ENCODE data around the gene ITPR1.
A peak's percentile ranks its signal among the peaks of the same experiment; 100 is the strongest.

The ITPR1 gene

GRCh38 chr3:4458961-4459360, 34.2 kb upstream of the ITPR1 start:
- ChIA-PET CTCF (no interaction called here), POLR2A (ENCODE audit: low non-redundant PET) (no interaction called here)
- TF ChIP-seq, protein P1, sequence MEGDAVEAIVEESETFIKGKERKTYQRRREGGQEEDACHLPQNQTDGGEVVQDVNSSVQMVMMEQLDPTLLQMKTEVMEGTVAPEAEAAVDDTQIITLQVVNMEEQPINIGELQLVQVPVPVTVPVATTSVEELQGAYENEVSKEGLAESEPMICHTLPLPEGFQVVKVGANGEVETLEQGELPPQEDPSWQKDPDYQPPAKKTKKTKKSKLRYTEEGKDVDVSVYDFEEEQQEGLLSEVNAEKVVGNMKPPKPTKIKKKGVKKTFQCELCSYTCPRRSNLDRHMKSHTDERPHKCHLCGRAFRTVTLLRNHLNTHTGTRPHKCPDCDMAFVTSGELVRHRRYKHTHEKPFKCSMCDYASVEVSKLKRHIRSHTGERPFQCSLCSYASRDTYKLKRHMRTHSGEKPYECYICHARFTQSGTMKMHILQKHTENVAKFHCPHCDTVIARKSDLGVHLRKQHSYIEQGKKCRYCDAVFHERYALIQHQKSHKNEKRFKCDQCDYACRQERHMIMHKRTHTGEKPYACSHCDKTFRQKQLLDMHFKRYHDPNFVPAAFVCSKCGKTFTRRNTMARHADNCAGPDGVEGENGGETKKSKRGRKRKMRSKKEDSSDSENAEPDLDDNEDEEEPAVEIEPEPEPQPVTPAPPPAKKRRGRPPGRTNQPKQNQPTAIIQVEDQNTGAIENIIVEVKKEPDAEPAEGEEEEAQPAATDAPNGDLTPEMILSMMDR (conservative IDR thresholded peaks at IDR 0.05; ENCODE audit: low read depth) = no peak
- no peak for DNase-seq (ENCODE audit: low spot score)
- H3K27ac ChIP-seq = no peak overlapping the region

- TF ChIP-seq, protein P1 (conservative IDR thresholded peaks at IDR 0.05; ENCODE audit: low read depth) = no peak
- ChIA-PET CTCF (no interaction called here), POLR2A (ENCODE audit: low non-redundant PET) (no interaction called here)
- no peak for DNase-seq (ENCODE audit: low spot score)
- no peak overlapping the region for H3K27ac ChIP-seq
Observed at GRCh38 chr3:4460334-4460733, 32.8 kb upstream of the ITPR1 start.

GRCh38 chr3:4461468-4462090, 31.6 kb upstream of the ITPR1 start:
- ChIA-PET CTCF (no interaction called here), POLR2A (ENCODE audit: low non-redundant PET) (interaction anchor here (0.5 to 0.7 kb wide), 2 partner anchors 17 to 125 kb away, joined by 3 read pairs; no protein-coding TSS in a partner anchor)
- no peak for DNase-seq (ENCODE audit: low spot score)
- TF ChIP-seq, protein P1 (conservative IDR thresholded peaks at IDR 0.05; ENCODE audit: low read depth) = no peak
- H3K27ac ChIP-seq = no peak overlapping the region

- no peak overlapping the region for H3K27ac ChIP-seq
- DNase-seq (ENCODE audit: low spot score) = no peak
- ChIA-PET POLR2A (ENCODE audit: low non-redundant PET) (interaction anchor here (0.5 kb wide), 1 partner anchor 31 kb away, joined by 7 read pairs; no protein-coding TSS in a partner anchor), CTCF (interaction anchor here (0.6 kb wide), 1 partner anchor 136 kb away, joined by 5 read pairs; no protein-coding TSS in a partner anchor)
- TF ChIP-seq, protein P1 (conservative IDR thresholded peaks at IDR 0.05; ENCODE audit: low read depth) = no peak
Observed at GRCh38 chr3:4462369-4463040, 30.6 kb upstream of the ITPR1 start.

DNA sequence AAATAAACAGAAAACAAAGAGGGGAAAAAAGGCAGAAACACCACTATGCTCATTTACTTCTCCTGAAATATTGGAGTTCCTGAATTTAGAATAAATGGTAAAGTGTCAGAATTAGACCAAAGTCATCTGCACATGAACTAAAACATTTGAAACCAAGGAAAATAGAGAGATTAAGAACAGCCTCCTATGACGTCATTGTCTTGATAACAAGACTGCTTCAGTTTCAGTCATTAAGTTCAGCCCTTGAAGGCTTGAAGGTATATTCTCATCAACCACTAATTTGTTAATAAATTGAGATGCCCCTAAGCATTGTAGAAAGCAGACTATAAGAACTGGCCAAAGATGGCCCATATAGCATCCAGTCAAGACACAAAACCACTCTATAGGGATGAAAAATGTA, 28.6 kb upstream of the ITPR1 start:
- ChIA-PET POLR2A (ENCODE audit: low non-redundant PET) (no interaction called here), CTCF (no interaction called here)
- no peak overlapping the region for H3K27ac ChIP-seq
- no peak for DNase-seq (ENCODE audit: low spot score)
- TF ChIP-seq, protein P1 (conservative IDR thresholded peaks at IDR 0.05; ENCODE audit: low read depth) = no peak

- POLR2A ChIA-PET (ENCODE audit: low non-redundant PET) = interaction anchor here (0.5 to 0.6 kb wide), 2 partner anchors 15 to 26 kb away, joined by 3 to 4 read pairs; partner anchors contain the start of gene ITPR1
- peak; percentile 87 for DNase-seq (ENCODE audit: low spot score)
- CTCF ChIA-PET = interaction anchor here (1.0 kb wide), 1 partner anchor 116 kb away, joined by 3 read pairs; no protein-coding TSS in a partner anchor
- TF ChIP-seq, protein P1 (conservative IDR thresholded peaks at IDR 0.05; ENCODE audit: low read depth) = no peak
- peak within 1 kb of the TSS; percentile 66 for H3K27ac ChIP-seq
Observed at GRCh38 chr3:4466741-4467521, 26.2 kb upstream of the ITPR1 start, which contains the start of gene SUMF1. TSS of gene SUMF1 (minus strand) at chr3:4467269. CDS start at chr3:4467245, 24 bp downstream.
